ENCODE results near the gene KLHL15.

The KLHL15 gene

GRCh38 chrX:24002792-24003191 is 24.2 kb downstream of the KLHL15 start:
- Histone ChIP-seq H3K4me3 (replicated peaks; ENCODE audit: low read depth, low read length) (no peak overlapping the region), H3K36me3 (ENCODE audit: control insufficient read depth, insufficient read depth, low read length) (no peaks in the 10 kb centered on the region), H3K27me3 (replicated peaks; ENCODE audit: control insufficient read depth, insufficient read depth, low read length) (no peaks in the 10 kb centered on the region)
- no peak for DNase-seq (ENCODE audit: extremely low read depth, insufficient read length)
- TF ChIP-seq, protein P1, sequence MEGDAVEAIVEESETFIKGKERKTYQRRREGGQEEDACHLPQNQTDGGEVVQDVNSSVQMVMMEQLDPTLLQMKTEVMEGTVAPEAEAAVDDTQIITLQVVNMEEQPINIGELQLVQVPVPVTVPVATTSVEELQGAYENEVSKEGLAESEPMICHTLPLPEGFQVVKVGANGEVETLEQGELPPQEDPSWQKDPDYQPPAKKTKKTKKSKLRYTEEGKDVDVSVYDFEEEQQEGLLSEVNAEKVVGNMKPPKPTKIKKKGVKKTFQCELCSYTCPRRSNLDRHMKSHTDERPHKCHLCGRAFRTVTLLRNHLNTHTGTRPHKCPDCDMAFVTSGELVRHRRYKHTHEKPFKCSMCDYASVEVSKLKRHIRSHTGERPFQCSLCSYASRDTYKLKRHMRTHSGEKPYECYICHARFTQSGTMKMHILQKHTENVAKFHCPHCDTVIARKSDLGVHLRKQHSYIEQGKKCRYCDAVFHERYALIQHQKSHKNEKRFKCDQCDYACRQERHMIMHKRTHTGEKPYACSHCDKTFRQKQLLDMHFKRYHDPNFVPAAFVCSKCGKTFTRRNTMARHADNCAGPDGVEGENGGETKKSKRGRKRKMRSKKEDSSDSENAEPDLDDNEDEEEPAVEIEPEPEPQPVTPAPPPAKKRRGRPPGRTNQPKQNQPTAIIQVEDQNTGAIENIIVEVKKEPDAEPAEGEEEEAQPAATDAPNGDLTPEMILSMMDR (IDR thresholded peaks at IDR 0.05; ENCODE audit: insufficient read depth, low read length, poor library complexity, severe bottlenecking), result no peak

DNA sequence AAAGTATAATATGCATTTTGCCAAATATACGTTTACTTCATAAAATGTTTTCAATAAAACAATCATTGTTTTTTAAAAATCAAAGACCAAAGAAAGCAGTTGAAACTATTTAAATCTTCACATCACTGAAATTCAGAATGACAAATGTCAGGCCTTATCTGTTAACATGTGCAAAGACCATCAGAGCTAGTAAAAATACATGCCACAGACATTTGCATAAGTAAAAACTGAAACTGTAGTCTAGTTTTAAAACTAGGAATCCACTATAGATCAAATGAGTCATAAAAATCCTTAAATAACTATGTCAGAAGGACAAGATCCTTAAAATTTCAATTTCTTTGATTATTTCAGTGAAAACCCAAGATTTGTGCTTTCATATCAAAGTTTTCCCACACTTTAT is 24.8 kb downstream of the KLHL15 start:
- TF ChIP-seq, protein P1 (IDR thresholded peaks at IDR 0.05; ENCODE audit: insufficient read depth, low read length, poor library complexity, severe bottlenecking), result no peak
- Histone ChIP-seq H3K4me3 (replicated peaks; ENCODE audit: low read depth, low read length) (no peak overlapping the region), H3K27me3 (replicated peaks; ENCODE audit: control insufficient read depth, insufficient read depth, low read length) (no peaks in the 10 kb centered on the region), H3K36me3 (ENCODE audit: control insufficient read depth, insufficient read depth, low read length) (no peaks in the 10 kb centered on the region)
- DNase-seq (ENCODE audit: extremely low read depth, insufficient read length), result no peak

- no peaks in the 10 kb centered on the region for H3K27me3 ChIP-seq (replicated peaks; ENCODE audit: control insufficient read depth, insufficient read depth, low read length)
- H3K4me3 ChIP-seq (replicated peaks; ENCODE audit: low read depth, low read length), result no peak overlapping the region
- TF ChIP-seq, protein P1 (IDR thresholded peaks at IDR 0.05; ENCODE audit: insufficient read depth, low read length, poor library complexity, severe bottlenecking), result no peak
- no peaks in the 10 kb centered on the region for H3K36me3 ChIP-seq (ENCODE audit: control insufficient read depth, insufficient read depth, low read length)
- DNase-seq (ENCODE audit: extremely low read depth, insufficient read length), result no peak
Measured at GRCh38 chrX:23999671-24000070, 27.3 kb downstream of the KLHL15 start.

- DNase-seq (ENCODE audit: extremely low read depth, insufficient read length), result no peak
- Histone ChIP-seq H3K27me3 (replicated peaks; ENCODE audit: control insufficient read depth, insufficient read depth, low read length) (no peaks in the 10 kb centered on the region), H3K4me3 (replicated peaks; ENCODE audit: low read depth, low read length) (no peak overlapping the region), H3K36me3 (ENCODE audit: control insufficient read depth, insufficient read depth, low read length) (no peaks in the 10 kb centered on the region)
- TF ChIP-seq, protein P1 (IDR thresholded peaks at IDR 0.05; ENCODE audit: insufficient read depth, low read length, poor library complexity, severe bottlenecking), result no peak
Measured at GRCh38 chrX:23993012-23993633, 33.9 kb downstream of the KLHL15 start.

- TF ChIP-seq, protein P1 (IDR thresholded peaks at IDR 0.05; ENCODE audit: insufficient read depth, low read length, poor library complexity, severe bottlenecking), result no peak
- no peaks in the 10 kb centered on the region for H3K36me3 ChIP-seq (ENCODE audit: control insufficient read depth, insufficient read depth, low read length)
- no peaks in the 10 kb centered on the region for H3K27me3 ChIP-seq (replicated peaks; ENCODE audit: control insufficient read depth, insufficient read depth, low read length)
- no peak for DNase-seq (ENCODE audit: extremely low read depth, insufficient read length)
- H3K4me3 ChIP-seq (replicated peaks; ENCODE audit: low read depth, low read length), result no peak overlapping the region
Measured at GRCh38 chrX:23992431-23992830, 34.6 kb downstream of the KLHL15 start.

- Histone ChIP-seq H3K27me3 (replicated peaks; ENCODE audit: control insufficient read depth, insufficient read depth, low read length) (no peaks in the 10 kb centered on the region), H3K4me3 (replicated peaks; ENCODE audit: low read depth, low read length) (no peak overlapping the region), H3K36me3 (ENCODE audit: control insufficient read depth, insufficient read depth, low read length) (no peaks in the 10 kb centered on the region)
- DNase-seq (ENCODE audit: extremely low read depth, insufficient read length), result no peak
- TF ChIP-seq, protein P1 (IDR thresholded peaks at IDR 0.05; ENCODE audit: insufficient read depth, low read length, poor library complexity, severe bottlenecking), result no peak
Measured at GRCh38 chrX:23990455-23990854, 36.5 kb downstream of the KLHL15 start.

Data from GM06990 (cell line).